HG02678 (cell line): ENCODE data around the gene PDE8B.

Source experiments
- ATAC-seq: cut with Tn5 transposase; IDR thresholded peaks from one replicate; pipeline ENCODE4 v1.9.1; 2021; ENCODE audit warnings: mild to moderate bottlenecking, moderate library complexity; ENCODE audit not compliant: unreplicated experiment

The PDE8B gene

GRCh38 chr5:77186652-77187370, 23.7 kb upstream of the PDE8B start:
- no peak for ATAC-seq

GRCh38 chr5:77189421-77189820, 21.1 kb upstream of the PDE8B start:
- no peak for ATAC-seq

DNA sequence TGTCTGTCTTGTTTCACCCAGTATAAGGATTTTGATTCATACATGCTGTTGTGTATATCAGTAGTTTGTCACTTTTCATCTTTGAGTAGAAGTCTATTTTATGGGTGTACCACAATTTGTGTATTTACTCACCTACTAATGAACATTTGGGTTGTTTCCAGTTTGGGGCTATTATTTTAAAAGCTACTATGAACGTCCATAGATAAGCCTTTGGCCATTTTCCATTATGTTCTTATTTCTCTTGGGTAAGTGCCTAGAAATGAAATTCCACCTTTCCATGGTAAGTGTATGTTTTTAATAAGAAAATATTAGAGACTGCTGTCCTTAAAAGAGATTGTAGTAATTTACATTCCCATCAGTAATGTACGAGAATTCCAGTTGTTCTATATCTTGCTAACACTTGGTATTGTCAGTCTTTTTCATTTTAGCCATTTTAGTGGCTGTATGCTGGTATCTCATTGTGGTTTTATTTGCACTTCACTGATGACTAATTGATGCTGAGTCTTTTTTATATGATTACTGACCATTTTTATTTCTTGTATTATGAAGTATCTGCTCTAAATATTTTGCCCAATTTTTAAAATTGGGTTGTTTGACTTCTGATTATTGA, 17.9 kb upstream of the PDE8B start:
- no peak for ATAC-seq

DNA sequence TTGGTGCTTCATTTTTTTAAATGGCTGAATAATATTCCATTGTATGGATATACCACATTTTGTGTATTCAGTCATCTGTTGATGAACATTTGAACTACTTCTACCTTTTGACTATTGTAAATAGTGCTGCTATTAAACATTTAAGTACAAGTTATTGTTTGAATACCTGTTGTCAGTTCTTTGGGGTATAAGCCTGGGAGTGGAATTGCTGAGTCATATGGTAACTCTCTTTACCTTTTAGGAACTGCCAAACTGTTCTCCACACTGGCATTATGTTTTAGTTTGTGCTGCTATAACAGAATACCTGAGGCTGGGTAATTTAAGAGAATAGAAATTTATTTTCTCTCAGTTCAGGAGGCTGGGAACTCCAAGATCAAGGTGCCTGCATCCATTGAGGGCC, 15.7 kb upstream of the PDE8B start:
- no peak for ATAC-seq

- ATAC-seq: no peak
These were observed 12.5 kb upstream of the PDE8B start for GRCh38 chr5:77197840-77198554.

- ATAC-seq: no peak
These were observed 9.8 kb upstream of the PDE8B start for GRCh38 chr5:77200663-77201062.

GRCh38 chr5:77202145-77202544, 8.3 kb upstream of the PDE8B start:
- no peak for ATAC-seq

GRCh38 chr5:77204967-77205366, 5.5 kb upstream of the PDE8B start:
- ATAC-seq: no peak

- no peak for ATAC-seq
These were observed 1.8 kb upstream of the PDE8B start for GRCh38 chr5:77208507-77209163.

GRCh38 chr5:77209495-77210090, 887 bp upstream of the PDE8B start:
- ATAC-seq: no peak

GRCh38 chr5:77210964-77211690, 647 bp downstream of the PDE8B start:
- no peak for ATAC-seq

GRCh38 chr5:77211691-77212047, 1.2 kb downstream of the PDE8B start:
- no peak for ATAC-seq

DNA sequence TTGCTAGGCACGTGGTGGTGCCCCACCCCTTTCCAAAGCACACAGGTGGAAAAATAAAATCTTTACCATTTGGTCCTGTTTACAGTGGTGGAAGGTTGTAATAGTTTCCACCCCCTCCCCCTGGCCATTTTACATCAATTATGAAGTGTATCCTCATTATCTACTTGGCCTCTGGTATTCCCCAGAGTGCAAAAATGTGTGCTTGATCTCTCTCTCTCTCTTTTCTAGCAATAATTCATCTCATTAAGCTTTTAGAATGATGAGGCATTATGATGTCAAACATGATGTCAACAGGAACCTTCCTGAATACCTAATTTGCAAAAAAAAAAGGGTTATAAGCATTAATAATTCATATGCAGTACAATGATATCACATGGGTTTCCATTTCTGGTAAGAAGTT, 3.1 kb downstream of the PDE8B start:
- ATAC-seq: no peak

DNA sequence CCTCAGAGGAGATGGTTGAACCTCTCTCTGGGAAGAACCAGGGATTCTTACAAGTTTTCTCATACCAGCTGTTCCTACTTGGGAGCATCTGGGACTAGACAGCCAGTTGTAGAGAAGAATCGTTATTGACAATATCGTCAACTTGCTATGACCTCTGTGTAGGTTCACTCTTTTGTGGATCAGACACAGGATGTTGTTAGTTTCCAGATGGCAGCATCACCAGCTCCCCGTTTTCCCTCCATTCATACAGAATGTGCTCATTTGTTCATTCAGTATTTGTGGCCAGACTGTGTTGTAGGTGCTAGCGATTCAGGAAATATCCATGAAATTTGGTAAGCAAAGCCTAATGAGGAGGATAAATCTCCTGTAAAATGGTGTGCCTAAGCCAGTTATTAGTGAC, 3.7 kb downstream of the PDE8B start:
- ATAC-seq: no peak

DNA sequence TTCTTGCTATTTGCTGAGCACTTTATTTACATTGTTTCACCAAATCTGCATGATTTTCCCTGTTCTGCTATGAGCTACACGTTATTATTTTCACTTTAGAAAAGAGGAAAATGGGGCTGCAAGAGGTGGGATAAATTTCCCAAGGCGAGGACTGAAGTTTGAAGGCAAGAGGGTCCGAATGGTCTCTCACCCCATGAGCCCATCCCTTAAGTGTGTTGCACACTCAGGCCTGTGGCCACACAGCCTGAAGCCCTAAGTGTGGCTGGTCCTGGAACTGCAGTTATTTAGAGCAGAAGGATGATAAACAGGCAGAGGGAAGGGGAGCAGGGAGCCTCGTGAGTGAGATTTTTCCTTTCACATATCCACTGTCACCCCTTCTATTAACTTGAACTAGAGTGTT, 7.8 kb downstream of the PDE8B start:
- no peak for ATAC-seq

- no peak for ATAC-seq
These were observed 10.6 kb downstream of the PDE8B start for GRCh38 chr5:77221115-77221514.

DNA sequence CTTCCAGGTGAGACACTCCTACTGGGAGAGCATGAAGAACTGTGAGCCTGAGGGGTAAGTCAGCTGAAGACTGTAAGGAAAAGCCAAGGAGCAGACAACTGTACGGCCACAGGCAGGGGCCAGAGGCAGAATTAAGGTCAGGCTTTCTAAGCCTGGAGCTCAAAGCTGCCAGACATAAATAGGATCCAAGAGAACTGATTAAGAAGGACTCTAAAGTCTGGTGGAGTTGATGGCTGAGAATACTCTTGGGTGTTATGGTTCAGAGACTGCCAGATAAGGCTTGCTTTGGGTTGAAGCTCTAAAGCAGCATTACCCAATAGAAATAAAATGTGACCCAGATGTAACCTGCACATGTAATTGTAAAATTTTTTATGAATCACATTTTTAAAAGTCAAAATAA, 12.2 kb downstream of the PDE8B start:
- ATAC-seq: no peak

GRCh38 chr5:77223653-77224052, 13.2 kb downstream of the PDE8B start:
- no peak for ATAC-seq

DNA sequence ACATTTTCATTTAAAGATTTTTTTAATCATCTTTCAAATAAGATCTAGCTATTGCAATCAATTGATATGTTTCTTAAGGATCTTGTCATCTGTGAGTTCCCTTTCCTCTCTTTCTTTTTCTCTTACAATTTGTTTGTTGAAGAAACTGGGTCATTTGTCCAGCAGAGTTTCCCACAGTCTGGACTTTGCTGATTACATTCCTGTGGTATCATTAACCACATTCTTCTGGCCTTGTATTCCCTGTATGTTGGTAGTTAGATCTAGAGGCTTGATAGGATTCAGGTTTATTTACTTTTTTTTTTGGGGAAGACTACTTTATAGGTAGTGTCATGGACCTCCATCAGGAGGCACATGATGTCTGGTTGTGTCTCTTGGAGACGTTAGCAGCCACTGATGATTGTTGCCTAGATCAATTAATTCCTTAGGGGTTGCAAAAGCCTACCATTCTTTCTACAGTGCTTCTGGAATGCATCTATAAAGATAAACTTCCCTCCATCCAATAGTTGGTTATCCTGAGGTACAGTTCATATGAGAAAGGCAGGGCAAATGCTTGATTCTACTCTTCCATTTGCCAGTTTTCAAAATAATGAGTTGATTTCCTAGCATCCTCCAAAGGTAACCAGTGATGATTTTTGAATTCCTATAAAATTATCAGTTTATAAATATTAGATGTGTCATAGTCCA, 14.3 kb downstream of the PDE8B start:
- ATAC-seq: no peak

- ATAC-seq: no peak
These were observed 15.1 kb downstream of the PDE8B start for GRCh38 chr5:77225531-77225930.
